Stimulated activated CD8-positive, alpha-beta memory T cell treated with anti-CD3 and anti-CD28 coated beads, Interleukin-15, amount 100 ng/mL, for 24 hours (primary cell): ENCODE data around the gene RRP12.
"Not testable (repeated sequence)": the region's sequence is repeated elsewhere in the genome, so short reads cannot be mapped to it uniquely, and the experiment has no call there.

ENCODE experiments used
- DNase-seq: peaks from one replicate; pipeline ENCODE4 v3.0.0-alpha.2; 2020; ENCODE audit warnings: low read depth

Gene RRP12

GRCh38 chr10:97367126-97367649 lies 34.0 kb downstream of the RRP12 start:
- DNase-seq: no peak

GRCh38 chr10:97366572-97366971 lies 34.6 kb downstream of the RRP12 start:
- no peak for DNase-seq

GRCh38 chr10:97365761-97366351 lies 35.3 kb downstream of the RRP12 start:
- DNase-seq: no peak

- DNase-seq: no peak
These were observed 38.1 kb downstream of the RRP12 start for GRCh38 chr10:97363071-97363470.

- no peak for DNase-seq
These were observed 38.7 kb downstream of the RRP12 start for GRCh38 chr10:97362310-97363033.

GRCh38 chr10:97361537-97361901 lies 39.6 kb downstream of the RRP12 start:
- no peak for DNase-seq

GRCh38 chr10:97360705-97361536 lies 40.2 kb downstream of the RRP12 start:
- no peak for DNase-seq

- DNase-seq: no peak
These were observed 42.4 kb downstream of the RRP12 start for GRCh38 chr10:97358781-97359180.

GRCh38 chr10:97358349-97358748 lies 42.8 kb downstream of the RRP12 start:
- DNase-seq: no peak

- no peak for DNase-seq
These were observed 44.2 kb downstream of the RRP12 start for GRCh38 chr10:97356918-97357317.

- no peak for DNase-seq
These were observed 44.7 kb downstream of the RRP12 start for GRCh38 chr10:97356318-97356914.

GRCh38 chr10:97355571-97355975 lies 45.6 kb downstream of the RRP12 start:
- no peak for DNase-seq

GRCh38 chr10:97353945-97354344 lies 47.2 kb downstream of the RRP12 start:
- DNase-seq: no peak

GRCh38 chr10:97349752-97350513 lies 51.2 kb downstream of the RRP12 start:
- no peak for DNase-seq

GRCh38 chr10:97347317-97347716 lies 53.8 kb downstream of the RRP12 start:
- DNase-seq: no peak

- not testable (repeated sequence) for DNase-seq
These were observed 57.5 kb downstream of the RRP12 start for GRCh38 chr10:97343664-97344063.

GRCh38 chr10:97341416-97341815 lies 59.7 kb downstream of the RRP12 start:
- DNase-seq: no peak

- DNase-seq: no peak
These were observed 63.1 kb downstream of the RRP12 start for GRCh38 chr10:97338041-97338440.

GRCh38 chr10:97336942-97337831 lies 64.0 kb downstream of the RRP12 start:
- DNase-seq: no peak

GRCh38 chr10:97336446-97336845 lies 64.7 kb downstream of the RRP12 start:
- DNase-seq: no peak

- no peak for DNase-seq
These were observed 65.1 kb downstream of the RRP12 start for GRCh38 chr10:97336006-97336405.
